ENCODE results near the gene NHS.

DNA sequence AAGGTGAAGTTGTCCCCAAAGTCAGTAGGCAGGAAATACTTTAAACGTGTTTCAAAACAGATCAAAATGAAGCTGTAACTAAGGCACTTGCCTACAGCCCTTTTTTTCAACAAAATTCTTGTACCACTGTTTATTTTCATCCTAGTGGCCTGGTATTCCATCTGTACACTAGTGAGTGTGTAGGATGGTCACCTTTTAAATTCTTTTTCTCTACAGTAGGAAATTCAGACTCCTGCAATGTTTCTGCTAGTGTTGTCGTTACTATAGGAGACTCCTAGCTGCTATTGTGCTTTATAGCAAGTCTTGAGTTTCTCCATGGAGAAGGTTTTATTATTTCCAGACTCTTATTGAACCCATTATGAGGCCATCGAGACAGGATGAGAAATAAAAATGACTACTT, 7.0 kb upstream of the NHS start:
- TF ChIP-seq, protein P1, sequence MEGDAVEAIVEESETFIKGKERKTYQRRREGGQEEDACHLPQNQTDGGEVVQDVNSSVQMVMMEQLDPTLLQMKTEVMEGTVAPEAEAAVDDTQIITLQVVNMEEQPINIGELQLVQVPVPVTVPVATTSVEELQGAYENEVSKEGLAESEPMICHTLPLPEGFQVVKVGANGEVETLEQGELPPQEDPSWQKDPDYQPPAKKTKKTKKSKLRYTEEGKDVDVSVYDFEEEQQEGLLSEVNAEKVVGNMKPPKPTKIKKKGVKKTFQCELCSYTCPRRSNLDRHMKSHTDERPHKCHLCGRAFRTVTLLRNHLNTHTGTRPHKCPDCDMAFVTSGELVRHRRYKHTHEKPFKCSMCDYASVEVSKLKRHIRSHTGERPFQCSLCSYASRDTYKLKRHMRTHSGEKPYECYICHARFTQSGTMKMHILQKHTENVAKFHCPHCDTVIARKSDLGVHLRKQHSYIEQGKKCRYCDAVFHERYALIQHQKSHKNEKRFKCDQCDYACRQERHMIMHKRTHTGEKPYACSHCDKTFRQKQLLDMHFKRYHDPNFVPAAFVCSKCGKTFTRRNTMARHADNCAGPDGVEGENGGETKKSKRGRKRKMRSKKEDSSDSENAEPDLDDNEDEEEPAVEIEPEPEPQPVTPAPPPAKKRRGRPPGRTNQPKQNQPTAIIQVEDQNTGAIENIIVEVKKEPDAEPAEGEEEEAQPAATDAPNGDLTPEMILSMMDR (IDR thresholded peaks at IDR 0.05), result no peak
- TF ChIP-seq CHD2 (IDR thresholded peaks at IDR 0.05; ENCODE audit: low read length, partially characterized antibody) (no peak), MAZ (IDR thresholded peaks at IDR 0.05; ENCODE audit: borderline replicate concordance, low read depth, low read length) (no peak), NR3C1 (IDR thresholded peaks at IDR 0.05) (no peak), RAD21 (conservative IDR thresholded peaks at IDR 0.05 in 1 of 2, IDR thresholded peaks at IDR 0.05 in 1 of 2) (no peak), SREBF2 (IDR thresholded peaks at IDR 0.05) (no peak)
- TF ChIP-seq, protein P2, sequence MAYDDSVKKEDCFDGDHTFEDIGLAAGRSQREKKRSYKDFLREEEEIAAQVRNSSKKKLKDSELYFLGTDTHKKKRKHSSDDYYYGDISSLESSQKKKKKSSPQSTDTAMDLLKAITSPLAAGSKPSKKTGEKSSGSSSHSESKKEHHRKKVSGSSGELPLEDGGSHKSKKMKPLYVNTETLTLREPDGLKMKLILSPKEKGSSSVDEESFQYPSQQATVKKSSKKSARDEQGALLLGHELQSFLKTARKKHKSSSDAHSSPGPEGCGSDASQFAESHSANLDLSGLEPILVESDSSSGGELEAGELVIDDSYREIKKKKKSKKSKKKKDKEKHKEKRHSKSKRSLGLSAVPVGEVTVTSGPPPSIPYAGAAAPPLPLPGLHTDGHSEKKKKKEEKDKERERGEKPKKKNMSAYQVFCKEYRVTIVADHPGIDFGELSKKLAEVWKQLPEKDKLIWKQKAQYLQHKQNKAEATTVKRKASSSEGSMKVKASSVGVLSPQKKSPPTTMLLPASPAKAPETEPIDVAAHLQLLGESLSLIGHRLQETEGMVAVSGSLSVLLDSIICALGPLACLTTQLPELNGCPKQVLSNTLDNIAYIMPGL (CRISPR knock-in tag; IDR thresholded peaks at IDR 0.05; ENCODE audit: borderline replicate concordance), result no peak
- TF ChIP-seq, protein P3, sequence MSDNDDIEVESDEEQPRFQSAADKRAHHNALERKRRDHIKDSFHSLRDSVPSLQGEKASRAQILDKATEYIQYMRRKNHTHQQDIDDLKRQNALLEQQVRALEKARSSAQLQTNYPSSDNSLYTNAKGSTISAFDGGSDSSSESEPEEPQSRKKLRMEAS (IDR thresholded peaks at IDR 0.05), result no peak

All from A549 (cell line).